ENCODE measurements around the gene MEI4.

The MEI4 gene

GRCh38 chr6:77883851-77884250 lies 231.0 kb downstream of the MEI4 start:
- POLR2A ChIA-PET, result interaction anchor here (0.6 kb wide), 1 partner anchor 23 kb away, joined by 3 read pairs; no protein-coding TSS in a partner anchor
- CTCF ChIA-PET, result no interaction called here
- TF ChIP-seq CTCF (IDR thresholded peaks at IDR 0.05; ENCODE audit: control extremely low read depth, extremely low read depth, low read depth, missing control alignments), result no peak
- no peak for DNase-seq (ENCODE audit: extremely low spot score)

- CTCF ChIA-PET, result no interaction called here
- POLR2A ChIA-PET, result no interaction called here
- no peak for DNase-seq (ENCODE audit: extremely low spot score)
- TF ChIP-seq CTCF (IDR thresholded peaks at IDR 0.05; ENCODE audit: control extremely low read depth, extremely low read depth, low read depth, missing control alignments), result no peak
Observed at GRCh38 chr6:77893391-77893790, 240.6 kb downstream of the MEI4 start.

- CTCF ChIA-PET, result no interaction called here
- TF ChIP-seq CTCF (IDR thresholded peaks at IDR 0.05; ENCODE audit: control extremely low read depth, extremely low read depth, low read depth, missing control alignments), result no peak
- POLR2A ChIA-PET, result no interaction called here
- no peak for DNase-seq (ENCODE audit: extremely low spot score)
Observed at GRCh38 chr6:77906070-77906469, 253.2 kb downstream of the MEI4 start.

- no peak for TF ChIP-seq CTCF (IDR thresholded peaks at IDR 0.05; ENCODE audit: control extremely low read depth, extremely low read depth, low read depth, missing control alignments)
- ChIA-PET POLR2A (no interaction called here), CTCF (no interaction called here)
- DNase-seq (ENCODE audit: extremely low spot score), result no peak
Observed at GRCh38 chr6:77910826-77911225, 258.0 kb downstream of the MEI4 start.

- CTCF ChIA-PET, result interaction anchor here (1.0 kb wide), 2 partner anchors 11 to 306 kb away, joined by 3 read pairs; no protein-coding TSS in a partner anchor
Observed at GRCh38 chr6:77926198-77926751, 273.4 kb downstream of the MEI4 start.

GRCh38 chr6:77930382-77930781 lies 277.5 kb downstream of the MEI4 start:
- TF ChIP-seq CTCF (IDR thresholded peaks at IDR 0.05; ENCODE audit: control extremely low read depth, extremely low read depth, low read depth, missing control alignments), result no peak
- DNase-seq (ENCODE audit: extremely low spot score), result no peak
- ChIA-PET POLR2A (no interaction called here), CTCF (interaction anchor here (1.1 kb wide), 1 partner anchor 9 kb away, joined by 4 read pairs; no protein-coding TSS in a partner anchor)

More at GRCh38 chr6:77926198-77926751, 273.4 kb downstream of the MEI4 start:
- DNase-seq (ENCODE audit: extremely low spot score), result no peak
- peak; percentile 16 for TF ChIP-seq CTCF (IDR thresholded peaks at IDR 0.05; ENCODE audit: control extremely low read depth, extremely low read depth, low read depth, missing control alignments)
- POLR2A ChIA-PET, result no interaction called here
